HG03280 (cell line): ENCODE data around the gene CTIF.

ENCODE experiments used
- ATAC-seq: cut with Tn5 transposase; IDR thresholded peaks from one replicate; pipeline ENCODE4 v1.9.1; 2021; ENCODE audit warnings: mild to moderate bottlenecking, moderate library complexity; ENCODE audit not compliant: unreplicated experiment

The CTIF gene

GRCh38 chr18:48827291-48828193 lies 288.7 kb downstream of the CTIF start:
- no peak for ATAC-seq

- ATAC-seq: no peak
Measured at GRCh38 chr18:48828194-48828545, 289.3 kb downstream of the CTIF start.

- no peak for ATAC-seq
Measured at GRCh38 chr18:48828691-48829442, 290.0 kb downstream of the CTIF start.

- ATAC-seq: no peak
Measured at GRCh38 chr18:48829443-48830149, 290.8 kb downstream of the CTIF start.

DNA sequence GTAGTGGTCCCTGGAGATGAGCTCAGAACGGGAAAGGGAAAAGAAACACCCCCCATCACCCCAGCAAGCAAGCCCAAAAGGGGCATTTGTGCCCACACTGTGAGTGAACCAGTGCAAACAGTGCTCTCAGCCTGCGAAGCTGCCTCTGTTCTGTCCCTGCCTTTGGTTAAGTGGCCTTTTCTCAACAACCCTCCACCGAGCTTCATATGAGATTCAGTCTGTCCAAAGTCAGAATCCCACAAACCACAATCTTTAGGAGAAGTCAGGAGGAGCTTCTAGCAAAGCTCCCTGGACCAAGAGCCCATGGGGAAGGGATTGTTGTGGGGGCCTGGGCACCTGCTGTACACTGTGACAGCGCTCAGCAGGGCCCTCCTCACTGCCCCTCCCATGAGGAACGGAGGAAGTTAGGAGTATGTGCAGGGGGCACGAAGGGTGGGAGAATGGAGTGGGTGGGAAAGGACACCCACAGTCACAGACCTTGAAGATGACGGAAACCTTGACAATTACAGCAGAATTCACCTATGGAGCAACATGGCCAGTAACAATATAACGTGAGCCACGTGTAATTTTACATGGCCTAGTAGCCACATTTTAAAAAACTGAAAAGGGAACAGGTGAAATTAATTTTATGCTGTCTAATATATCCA lies 292.4 kb downstream of the CTIF start:
- no peak for ATAC-seq

DNA sequence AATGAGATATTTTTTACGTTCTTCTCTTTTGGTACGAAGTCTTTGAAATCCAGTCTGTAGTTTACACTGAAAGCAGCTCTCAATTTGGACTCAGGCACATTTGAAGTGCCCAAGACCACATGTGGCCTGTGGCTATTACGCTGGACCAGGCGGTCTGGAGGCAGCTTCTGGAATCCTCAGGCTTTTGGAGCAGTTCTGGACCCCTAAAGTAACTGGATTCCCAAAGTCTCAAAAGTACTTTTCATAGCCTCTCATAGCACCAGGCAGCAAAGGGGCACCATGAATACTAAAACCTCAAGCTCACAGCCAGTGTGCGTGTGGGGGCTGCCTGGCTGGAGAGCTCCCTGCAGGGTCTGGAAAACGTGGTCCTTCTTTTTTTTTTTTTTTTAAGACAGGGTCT lies 293.0 kb downstream of the CTIF start:
- no peak for ATAC-seq

- no peak for ATAC-seq
Measured at GRCh38 chr18:48832938-48833700, 294.3 kb downstream of the CTIF start.

GRCh38 chr18:48833701-48834412 lies 295.0 kb downstream of the CTIF start:
- ATAC-seq: peak; percentile 81

GRCh38 chr18:48834413-48835031 lies 295.7 kb downstream of the CTIF start:
- peak; percentile 57 for ATAC-seq

- ATAC-seq: no peak
Measured at GRCh38 chr18:48835119-48835518, 296.3 kb downstream of the CTIF start.

DNA sequence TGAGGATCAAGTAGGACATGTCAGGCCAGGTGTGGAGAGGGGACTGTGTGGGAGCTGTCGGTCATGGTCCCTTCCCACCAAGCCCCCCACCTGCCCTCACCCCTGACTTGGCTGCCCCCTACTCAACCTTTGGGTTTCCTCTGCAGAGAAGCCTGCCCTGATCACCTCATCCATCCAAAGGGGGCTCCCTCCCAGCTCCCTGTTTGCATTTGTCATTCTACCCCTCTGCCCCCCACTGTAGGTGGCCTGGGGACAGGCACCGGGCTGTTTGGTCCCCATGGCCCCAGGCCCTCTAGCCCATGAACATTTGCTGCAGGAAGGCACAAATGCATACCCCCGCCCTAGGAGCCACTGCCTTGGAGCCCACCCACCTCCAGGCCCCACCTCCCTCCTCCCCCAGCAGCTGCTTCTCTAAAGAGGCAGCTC lies 296.9 kb downstream of the CTIF start:
- no peak for ATAC-seq

- no peak for ATAC-seq
Measured at GRCh38 chr18:48836231-48836805, 297.5 kb downstream of the CTIF start.

DNA sequence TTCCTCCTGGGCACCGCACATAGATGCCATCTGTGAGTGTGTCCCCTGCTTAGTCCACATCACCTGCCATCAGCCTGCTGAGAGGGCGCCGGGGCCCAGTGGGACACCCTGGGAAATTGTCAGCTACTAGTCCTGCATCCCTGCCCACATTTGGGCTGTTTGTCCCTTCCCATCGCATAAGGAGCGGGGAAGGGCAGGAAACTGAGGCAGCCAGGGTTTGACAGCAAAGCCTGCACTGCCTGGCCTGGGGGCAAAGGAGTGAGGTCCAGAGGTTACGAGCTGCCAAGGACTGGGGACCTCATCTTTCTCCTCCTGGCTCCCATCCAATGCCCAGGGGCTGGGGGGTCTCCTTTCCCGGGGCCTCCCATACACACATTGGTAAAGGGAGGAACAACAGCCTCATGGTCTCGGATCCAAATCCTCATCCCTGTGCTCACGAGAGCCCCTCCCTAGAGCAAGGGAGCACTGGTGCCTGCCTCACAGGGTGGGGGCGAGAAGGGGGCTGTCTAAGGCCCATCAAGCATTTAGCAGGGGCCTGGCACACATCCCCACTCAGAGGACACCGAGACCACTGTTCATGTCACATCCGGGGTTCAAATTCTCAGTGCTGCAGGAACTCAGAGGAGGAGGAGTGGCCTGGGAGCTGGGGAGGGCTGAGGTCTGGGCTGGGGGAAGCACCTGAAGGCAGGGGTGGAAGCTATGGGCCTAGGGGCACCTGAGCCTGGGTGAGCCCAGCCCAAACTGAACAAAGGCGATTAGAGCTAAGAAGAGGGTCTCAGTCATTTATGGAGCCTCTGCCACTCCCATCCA lies 298.2 kb downstream of the CTIF start:
- ATAC-seq: no peak

GRCh38 chr18:48837676-48838075 lies 298.8 kb downstream of the CTIF start:
- no peak for ATAC-seq

DNA sequence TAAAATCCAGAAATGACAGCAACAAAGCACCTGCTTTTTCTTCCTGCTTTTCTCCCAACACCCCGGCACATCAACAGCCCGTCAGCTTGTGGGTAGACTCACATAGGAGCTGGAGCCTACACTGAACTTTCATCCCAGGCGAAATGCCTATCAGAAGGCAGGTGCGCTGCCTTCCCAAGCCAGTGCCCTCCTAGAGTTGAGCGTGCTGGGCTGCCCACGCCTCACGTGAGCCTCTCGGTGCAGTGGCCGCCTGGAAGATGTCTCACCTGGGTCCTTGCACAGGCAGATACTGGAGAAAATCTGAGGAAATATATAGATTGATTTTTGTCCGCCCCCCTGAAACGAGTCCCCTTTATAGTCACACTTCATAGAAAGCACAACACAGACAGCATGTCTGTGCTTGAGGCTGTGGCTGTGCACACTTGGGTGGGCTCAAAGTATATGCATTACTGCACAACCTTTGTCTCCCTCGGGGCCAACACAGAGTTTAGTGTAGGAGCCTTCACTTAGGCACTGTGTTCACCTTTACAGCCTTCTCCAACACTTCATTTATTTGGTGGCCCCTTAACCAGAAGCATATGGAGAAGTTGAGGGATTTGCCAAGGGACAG lies 299.4 kb downstream of the CTIF start:
- no peak for ATAC-seq

DNA sequence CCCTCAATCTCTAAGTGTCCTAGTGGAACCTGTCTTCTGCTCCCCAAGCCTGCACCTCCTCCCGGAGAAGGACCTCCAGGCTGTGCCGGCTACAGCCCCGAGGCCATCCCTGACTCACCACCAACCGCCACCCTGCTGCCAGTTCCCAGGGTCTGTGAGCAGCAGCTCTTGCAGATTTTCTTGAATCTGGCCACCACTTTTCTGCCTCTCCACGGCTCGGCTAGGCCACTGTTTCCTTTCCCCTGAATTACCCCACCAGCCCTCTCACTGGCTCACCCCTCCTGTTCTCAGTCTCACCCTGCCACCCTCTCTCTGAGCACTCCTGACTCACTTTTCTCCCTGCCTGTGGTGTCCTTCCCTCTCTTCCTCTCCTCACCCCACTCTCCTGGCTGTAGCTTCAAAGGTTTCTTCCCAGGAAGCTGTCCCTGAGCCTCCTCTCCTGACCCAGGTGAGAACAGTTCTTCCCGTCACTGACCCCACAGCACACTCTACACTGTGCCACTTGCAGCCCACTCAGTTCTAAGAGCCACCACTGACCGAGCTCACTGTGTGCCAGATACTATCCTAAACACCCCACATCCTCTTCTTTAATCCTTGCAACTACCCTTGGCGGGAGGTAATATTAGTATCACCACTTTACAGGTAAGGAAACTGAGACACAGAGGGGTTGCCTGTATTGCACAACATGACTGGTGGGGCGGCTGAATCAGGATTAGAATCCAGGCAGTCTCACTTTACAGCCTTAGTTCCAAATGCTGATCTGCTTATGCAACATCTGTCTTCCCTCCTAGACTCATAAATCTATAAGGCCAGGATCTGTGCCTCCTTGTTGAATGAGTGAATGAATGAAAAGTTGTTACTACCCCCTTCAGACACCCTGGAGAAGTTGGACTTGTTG lies 300.3 kb downstream of the CTIF start:
- no peak for ATAC-seq
